Liver (tissue), 9 donors: ENCODE data around the gene NDUFS2. TPM values are rescaled to one million over a fixed set of nuclear protein-coding genes. Genes with fewer than 3 reads are reported as not detected.

Experiments
- DNase-seq: peaks from one replicate; pipeline ENCODE4 v3.0.0-alpha.2; 2017; ENCODE audit warnings: low spot score
- H3K27ac ChIP-seq, 2 donors: one replicate each; pipeline ENCODE4 v1.7.0; 2013; ENCODE audit warnings: inconsistent platforms in 2 of 2, low read length in 2 of 2, control low read depth in 1 of 2, low read depth in 1 of 2, mild to moderate bottlenecking in 1 of 2
- H3K27me3 ChIP-seq, 4 donors: one replicate each; pipeline versions ENCODE4 v1.6.1 to v1.7.0; 2013; ENCODE audit warnings: low read length in 3 of 4, inconsistent platforms in 1 of 4, mild to moderate bottlenecking in 1 of 4, moderate library complexity in 1 of 4; ENCODE audit not compliant: control insufficient read depth in 4 of 4, insufficient read depth in 4 of 4
- H3K36me3 ChIP-seq, 4 donors: one replicate each; pipeline versions ENCODE4 v1.6.1 to v1.7.0; 2013; ENCODE audit warnings: low read length in 3 of 4, mild to moderate bottlenecking in 3 of 4, low read depth in 1 of 4, moderate library complexity in 1 of 4; ENCODE audit not compliant: control insufficient read depth in 4 of 4, insufficient read depth in 3 of 4
- H3K4me1 ChIP-seq, 4 donors: one replicate each; pipeline versions ENCODE4 v1.6.1 to v1.7.0; 2013; ENCODE audit warnings: low read length in 3 of 4, mild to moderate bottlenecking in 3 of 4, moderate library complexity in 1 of 4; ENCODE audit not compliant: control insufficient read depth in 4 of 4, insufficient read depth in 4 of 4
- H3K4me3 ChIP-seq, 3 donors: one replicate each; pipeline versions ENCODE4 v1.6.1 to v1.7.0; 2013; ENCODE audit warnings: low read length in 3 of 3, control low read depth in 1 of 3, low read depth in 1 of 3, mild to moderate bottlenecking in 1 of 3
- H3K9ac ChIP-seq, 2 donors: one replicate each; pipeline ENCODE4 v1.7.0; 2013; ENCODE audit warnings: low read length in 2 of 2, mild to moderate bottlenecking in 2 of 2, moderate library complexity in 2 of 2, control low read depth in 1 of 2, low read depth in 1 of 2
- H3K9me3 ChIP-seq, 4 donors: one replicate each; pipeline versions ENCODE4 v1.6.1 to v1.7.0; 2013; ENCODE audit warnings: low read length in 3 of 4; ENCODE audit not compliant: control insufficient read depth in 4 of 4
- ATF3 ChIP-seq: IDR thresholded peaks from 2 replicates; pipeline ENCODE4 v1.6.1; 2016; ENCODE audit warnings: antibody characterized with exemption
- CTCF ChIP-seq: fragments of 150-350 bp; IDR thresholded peaks from 2 replicates; pipeline ENCODE4 v1.5.1; 2017; ENCODE audit warnings: improper control_type of control experiment, low read depth, low read length; ENCODE audit not compliant: missing input control
- EGR1 ChIP-seq, 2 donors: IDR thresholded peaks; 2 replicates each; pipeline ENCODE4 v1.6.1; 2016 to 2018; ENCODE audit warnings: antibody characterized with exemption in 2 of 2, low read depth in 2 of 2
- FOXA1 ChIP-seq: IDR thresholded peaks from 2 replicates; pipeline ENCODE4 v1.6.1; 2016; ENCODE audit warnings: antibody characterized with exemption
- FOXA2 ChIP-seq: IDR thresholded peaks from 2 replicates; pipeline ENCODE4 v1.6.1; 2016; ENCODE audit warnings: antibody characterized with exemption
- GABPA ChIP-seq, 2 donors: IDR thresholded peaks in 1 of 2; conservative IDR thresholded peaks in 1 of 2; 2 replicates each; pipeline ENCODE4 v1.6.1; 2016; ENCODE audit warnings: antibody characterized with exemption in 2 of 2, mild to moderate bottlenecking in 1 of 2, moderate library complexity in 1 of 2
- HNF4A ChIP-seq, 2 donors: conservative IDR thresholded peaks; 2 replicates each; pipeline ENCODE4 v1.6.1; 2016; ENCODE audit warnings: antibody characterized with exemption in 2 of 2, mild to moderate bottlenecking in 2 of 2
- HNF4G ChIP-seq: IDR thresholded peaks from 2 replicates; pipeline ENCODE4 v1.6.1; 2016; ENCODE audit warnings: antibody characterized with exemption
- JUND ChIP-seq, 2 donors: IDR thresholded peaks; 2 replicates each; pipeline ENCODE4 v1.6.1; 2016; ENCODE audit warnings: antibody characterized with exemption in 2 of 2
- MAX ChIP-seq: IDR thresholded peaks from 2 replicates; pipeline ENCODE4 v1.6.1; 2016; ENCODE audit warnings: antibody characterized with exemption
- NR2F2 ChIP-seq: IDR thresholded peaks from 2 replicates; pipeline ENCODE4 v1.6.1; 2016; ENCODE audit warnings: antibody characterized with exemption
- RAD21 ChIP-seq, 2 donors: IDR thresholded peaks; 2 replicates each; pipeline ENCODE4 v1.6.1; 2016; ENCODE audit warnings: antibody characterized with exemption in 2 of 2, mild to moderate bottlenecking in 2 of 2
- REST ChIP-seq: IDR thresholded peaks from 2 replicates; pipeline ENCODE4 v1.6.1; 2016; ENCODE audit warnings: antibody characterized with exemption, mild to moderate bottlenecking
- RXRA ChIP-seq, 2 donors: IDR thresholded peaks; 2 replicates each; pipeline ENCODE4 v1.6.1; 2017 to 2018; ENCODE audit warnings: antibody characterized with exemption in 2 of 2, mild to moderate bottlenecking in 1 of 2
- SP1 ChIP-seq: IDR thresholded peaks from 2 replicates; pipeline ENCODE4 v1.6.1; 2018; ENCODE audit warnings: antibody characterized with exemption, mild to moderate bottlenecking
- TAF1 ChIP-seq: conservative IDR thresholded peaks from 2 replicates; pipeline ENCODE4 v1.6.1; 2016; ENCODE audit warnings: antibody characterized with exemption, mild to moderate bottlenecking
- YY1 ChIP-seq: IDR thresholded peaks from 2 replicates; pipeline ENCODE4 v1.6.1; 2016; ENCODE audit warnings: antibody characterized with exemption, mild to moderate bottlenecking
- ZBTB33 ChIP-seq: IDR thresholded peaks from 2 replicates; pipeline ENCODE4 v1.6.1; 2016; ENCODE audit warnings: antibody characterized with exemption
- WGBS: extraction: QIAGEN DNeasy Blood & Tissue Kit; methylation state at CpG from one replicate; pipeline ENCODE4 v1.1.7; 2013; 5-methylcytosine and 5-hydroxymethylcytosine counted together
- polyA plus RNA-seq, 2 donors: library from polyadenylated mRNA; stranded (reverse) in 1 of 2; unstranded in 1 of 2; fragments of 200-250 nt in 1 of 2; fragments of >200 nt in 1 of 2; fragmentation: Nextera tagmentation in 1 of 2; extraction: Ambion mirVana in 1 of 2; gene quantifications; one replicate each; pipeline versions ENCODE4 v1.2.1 to v1.2.3, GENCODE V29; 2013 to 2015
- total RNA-seq, 2 donors: library from RNA; depleted of rRNA; stranded (reverse); fragments of >200 nt; gene quantifications; one replicate each; pipeline ENCODE4 v1.2.3, GENCODE V29; 2014
- donor health status: healthy.
- donor health status: healthy.
- donor health status: healthy.
- donor health status: healthy.
- donor health status: healthy.

NDUFS2 gene
- total and polyA plus RNA-seq, 4 donors: 93.3 to 167 (median 120) TPM

- Histone ChIP-seq H3K36me3 (peaks cover 10 to 24% (median 21%) of the 10 kb centered on the region in 4 donors), H3K27me3 (no peaks in the 10 kb centered on the region), H3K9me3 (no peaks in the 10 kb centered on the region), H3K4me3 (peak overlapping the region in 2 of 3 donors; percentile 10 to 29), H3K27ac (peak overlapping the region; percentile 86 to 100), H3K9ac (peak overlapping the region; percentile 30 to 70), H3K4me1 (peaks cover 9 to 43% (median 22%) of the 10 kb centered on the region in 4 donors)
- WGBS: 20% methylated on average over 7 of the region's 7 CpGs
- peak; percentile 85 for TF ChIP-seq ATF3
- peak; percentile 57 to 88 for TF ChIP-seq RXRA (IDR thresholded peaks at IDR 0.05)
- peak in 1 of 2 donors; percentile 15 for TF ChIP-seq RAD21 (IDR thresholded peaks at IDR 0.05)
- TF ChIP-seq MAX: peak; percentile 71
- peak in 1 of 2 donors; percentile 49 for TF ChIP-seq JUND (IDR thresholded peaks at IDR 0.05)
- no peak for TF ChIP-seq CTCF
- TF ChIP-seq NR2F2: no peak
- TF ChIP-seq FOXA1: no peak
- TF ChIP-seq GABPA (IDR thresholded peaks at IDR 0.05 in 1 of 2, conservative IDR thresholded peaks at IDR 0.05 in 1 of 2): peak in 1 of 2 donors; percentile 37
- TF ChIP-seq HNF4G: peak; percentile 18
- TF ChIP-seq REST: peak; percentile 16
- peak; percentile 95 for TF ChIP-seq YY1
- peak; percentile 80 for TF ChIP-seq ZBTB33
- TF ChIP-seq EGR1 (IDR thresholded peaks at IDR 0.05; ENCODE audit: low read depth in 2 of 2): peak in 1 of 2 donors; percentile 33
- peak; percentile 48 to 65 for TF ChIP-seq HNF4A (conservative IDR thresholded peaks at IDR 0.05)
- TF ChIP-seq FOXA2: no peak
- TF ChIP-seq TAF1: peak; percentile 65
- TF ChIP-seq SP1: peak; percentile 67
- no peak for DNase-seq
Measured at GRCh38 chr1:161216945-161217712, 15.0 kb downstream of the NDUFS2 start.
